Measurements from ENCODE around the gene UGT1A8.
"Not testable (repeated sequence)": the region's sequence is repeated elsewhere in the genome, so short reads cannot be mapped to it uniquely, and the experiment has no call there.

Gene UGT1A8

DNA sequence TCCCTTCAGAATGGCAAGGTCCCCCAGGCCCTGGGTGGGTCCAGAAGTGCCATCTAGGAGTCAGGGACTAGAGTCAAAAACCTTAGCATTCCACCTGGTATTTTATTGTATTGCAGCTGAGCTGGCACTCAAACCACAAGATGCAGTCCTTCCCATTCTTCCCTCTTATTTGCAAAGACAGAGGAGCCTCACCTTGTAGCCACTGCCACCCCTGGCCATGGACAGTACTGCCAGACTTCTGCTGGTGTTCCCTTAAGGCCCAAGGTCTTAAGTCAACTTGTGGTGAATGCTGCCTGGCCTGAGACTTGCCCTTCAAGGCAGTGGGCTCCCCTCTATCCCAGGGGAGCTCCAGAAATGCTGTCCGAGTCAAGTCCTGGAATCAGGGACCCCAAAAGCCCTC, 25.7 kb downstream of the UGT1A8 start:
- FAIRE-seq: no peak

DNA sequence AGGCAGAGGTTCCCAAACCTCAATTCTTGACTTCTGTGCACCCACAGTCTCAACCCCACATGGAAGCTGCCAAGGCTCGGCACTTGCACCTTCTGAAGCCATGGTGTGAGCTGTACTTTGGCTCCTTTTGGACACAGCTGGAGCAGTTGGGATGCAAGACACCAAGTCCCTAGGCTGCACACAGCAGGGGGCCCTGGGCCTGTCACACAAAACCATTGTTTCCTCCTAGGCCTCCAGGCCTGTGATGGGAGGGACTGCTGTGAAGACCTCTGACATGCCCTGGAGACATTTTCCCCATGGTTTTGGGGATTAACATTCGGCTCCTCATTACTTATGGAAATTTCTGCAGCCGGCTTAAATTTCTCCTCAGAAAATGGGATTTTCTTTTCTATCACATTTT, 28.6 kb downstream of the UGT1A8 start:
- not testable (repeated sequence) for FAIRE-seq

DNA sequence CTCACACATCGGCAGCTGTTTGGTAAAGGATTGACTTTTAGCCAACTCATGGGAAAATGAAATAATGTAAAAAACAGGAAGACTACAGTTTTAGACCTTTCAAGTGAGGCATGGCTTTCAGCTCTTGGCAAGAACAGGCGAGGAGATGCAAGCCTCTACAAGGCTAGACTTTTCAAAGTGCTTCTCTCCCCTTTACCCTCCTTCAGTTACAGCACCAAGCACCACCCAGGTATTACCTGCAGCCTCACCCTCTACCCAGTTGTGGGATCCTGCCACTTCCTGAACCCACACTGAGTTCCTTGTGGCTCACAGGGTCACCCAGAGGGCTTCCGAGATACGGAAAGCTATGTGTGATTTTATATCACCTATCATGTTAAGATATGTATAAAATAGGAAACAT, 33.5 kb downstream of the UGT1A8 start:
- FAIRE-seq: no peak

DNA sequence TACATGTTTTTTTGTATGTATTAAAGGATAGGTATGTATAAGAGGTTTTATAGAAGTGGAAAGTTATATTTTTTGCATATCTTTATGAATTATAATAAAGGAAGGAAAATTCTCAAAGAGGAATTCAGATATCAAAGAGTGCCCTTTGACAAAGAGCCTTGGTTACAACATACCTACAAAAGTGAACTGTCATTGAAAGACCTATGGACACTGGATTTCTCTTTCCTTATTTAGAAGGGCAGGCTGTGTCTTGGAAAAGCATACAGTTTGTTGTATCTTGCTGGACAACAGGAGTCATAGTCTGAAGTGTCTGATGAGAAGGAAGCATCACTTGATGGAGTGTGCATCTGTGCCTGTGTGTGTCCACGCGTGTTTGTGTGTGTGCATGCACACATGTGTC, 34.0 kb downstream of the UGT1A8 start:
- FAIRE-seq: no peak

DNA sequence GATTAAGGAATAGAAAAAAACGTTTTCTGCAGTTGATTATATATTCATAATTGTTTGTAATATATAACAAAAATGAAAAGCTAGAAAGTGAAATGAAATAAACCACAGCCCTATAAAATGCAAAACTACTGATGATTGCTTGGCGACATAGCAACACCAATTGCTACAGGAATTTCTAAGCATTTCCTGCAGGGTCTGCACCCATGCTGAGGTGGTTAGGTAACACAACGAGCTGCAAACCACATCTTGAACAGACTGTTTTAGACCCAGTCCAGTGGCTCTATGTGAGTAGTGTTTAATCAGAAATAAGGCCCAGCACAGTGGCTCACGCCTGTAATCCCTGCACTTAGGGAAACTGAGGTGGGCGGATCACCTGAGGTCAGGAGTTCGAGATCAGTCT, 37.1 kb downstream of the UGT1A8 start:
- FAIRE-seq: no peak

DNA sequence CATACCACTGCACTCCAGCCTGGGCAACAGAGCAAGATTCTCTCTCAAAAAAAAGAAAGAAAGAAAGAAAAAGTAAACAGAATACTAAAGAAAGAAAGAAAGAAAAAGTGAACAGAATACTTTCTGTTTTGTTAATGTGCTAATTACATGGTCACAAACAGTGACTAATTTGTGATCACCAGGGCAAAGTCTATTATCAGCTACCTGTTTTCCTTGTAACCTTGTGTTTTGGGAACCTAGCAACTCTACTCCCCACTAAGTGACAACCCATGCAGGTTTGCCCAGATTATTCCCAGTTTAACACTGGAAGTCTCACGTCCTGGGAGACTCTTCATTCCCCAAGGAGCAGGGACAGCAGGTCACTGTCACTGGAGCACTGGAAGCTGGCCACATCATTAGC, 37.6 kb downstream of the UGT1A8 start:
- FAIRE-seq: no peak

DNA sequence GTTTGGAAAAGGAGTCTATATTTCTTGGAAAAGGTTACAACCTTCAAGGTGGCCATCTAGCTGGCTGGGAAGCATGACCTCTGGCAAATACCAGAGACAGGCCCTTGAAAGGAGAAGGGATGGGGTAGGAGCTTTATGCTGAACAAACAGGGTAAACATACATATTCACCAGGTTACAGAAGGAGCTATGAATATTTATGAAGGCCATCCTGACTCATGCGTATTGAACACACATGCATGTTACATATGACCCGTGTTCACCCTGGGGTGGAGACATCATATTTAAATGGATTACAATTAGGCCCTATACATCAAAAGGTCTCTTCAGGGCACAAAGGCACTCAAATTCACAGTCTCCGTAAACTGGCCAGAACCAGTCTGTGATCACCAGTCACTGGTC, 38.5 kb downstream of the UGT1A8 start:
- FAIRE-seq: not testable (repeated sequence)

DNA sequence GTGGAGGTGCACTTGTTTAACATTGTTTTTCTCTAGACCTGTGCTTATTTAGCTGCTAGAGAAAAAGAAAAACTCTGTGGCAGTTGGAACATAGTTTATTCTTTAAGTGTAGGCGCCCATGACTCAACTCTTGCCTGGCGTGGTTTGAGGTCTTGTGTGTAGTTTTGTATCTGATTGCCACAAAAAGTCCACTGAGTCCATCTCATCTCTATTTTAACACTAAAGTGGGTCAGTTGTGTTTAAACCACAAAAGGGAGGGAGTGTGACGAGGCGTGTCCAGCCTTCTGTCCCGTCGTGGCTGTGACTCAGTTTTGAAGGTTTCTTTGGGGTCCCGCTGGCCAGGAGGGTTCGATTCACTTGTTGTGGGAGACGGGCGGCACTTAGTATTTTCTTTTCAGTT, 39.0 kb downstream of the UGT1A8 start:
- FAIRE-seq: no peak

DNA sequence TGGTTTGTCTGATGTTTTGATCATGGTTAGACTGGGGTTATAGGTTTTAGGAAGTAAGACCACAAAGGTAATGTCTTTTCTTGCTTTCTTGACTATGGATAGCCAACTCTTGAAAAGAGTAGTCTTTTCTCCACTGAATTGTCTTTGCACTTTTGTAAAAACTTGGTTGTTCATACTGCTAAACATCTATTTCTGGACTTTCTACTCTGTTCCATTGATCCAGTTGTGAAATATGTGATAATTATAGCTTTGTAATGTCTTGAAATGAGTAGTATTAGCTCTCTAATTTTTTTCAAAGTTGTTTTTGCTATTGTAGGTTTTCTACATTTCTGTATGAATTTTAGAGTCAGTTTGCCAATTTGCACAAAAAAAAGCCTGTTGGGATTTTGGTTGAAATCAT, 41.2 kb downstream of the UGT1A8 start:
- no peak for FAIRE-seq

DNA sequence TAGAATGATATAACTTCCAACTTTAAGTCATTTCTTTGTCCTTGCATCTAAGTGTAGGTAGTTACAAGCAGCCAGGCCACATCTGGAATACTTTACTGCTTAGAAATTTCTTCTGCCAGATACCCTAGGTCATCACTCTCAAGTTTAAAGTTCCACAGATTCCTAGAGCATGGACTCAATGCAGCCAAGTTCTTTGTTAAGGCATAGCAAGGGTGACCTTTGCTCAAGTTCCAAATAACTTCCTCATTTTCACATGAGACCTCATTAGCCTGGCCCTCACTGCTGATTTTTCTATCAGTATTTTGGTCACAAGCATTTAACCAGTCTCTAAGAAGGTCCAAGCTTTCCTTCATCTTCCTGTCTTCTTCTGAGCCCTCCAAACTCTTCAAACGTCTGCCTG, 46.5 kb downstream of the UGT1A8 start:
- FAIRE-seq: no peak

DNA sequence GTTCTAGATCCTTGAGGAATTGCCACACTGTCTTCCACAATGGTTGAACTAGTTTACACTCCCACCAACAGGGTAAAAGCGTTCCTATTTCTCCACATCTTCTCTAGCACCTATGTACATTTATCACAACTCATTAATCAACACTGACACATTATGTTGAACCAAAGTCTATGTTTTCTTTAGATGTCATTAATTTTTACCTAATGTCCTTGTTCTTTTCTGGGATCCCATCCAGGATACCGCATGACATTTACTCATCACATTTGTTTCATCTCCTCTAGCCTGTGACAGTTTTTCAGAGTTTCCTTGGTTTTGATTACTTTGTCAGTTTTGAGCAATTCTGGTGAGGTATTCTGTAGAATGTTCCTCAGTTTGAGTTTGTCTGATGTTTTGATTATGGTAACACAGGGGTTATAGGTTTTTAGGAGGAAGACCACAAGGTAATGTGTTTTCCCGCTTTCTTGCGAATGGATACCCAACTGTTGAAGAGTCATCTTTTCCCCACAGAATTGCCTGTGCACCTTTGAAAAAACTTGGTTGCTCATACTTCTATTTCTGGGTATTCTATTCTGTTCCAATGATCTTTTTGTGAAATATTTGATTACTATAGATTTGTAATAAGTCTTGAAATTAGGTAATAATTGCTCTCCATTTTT, 51.3 kb downstream of the UGT1A8 start:
- no peak for FAIRE-seq

DNA sequence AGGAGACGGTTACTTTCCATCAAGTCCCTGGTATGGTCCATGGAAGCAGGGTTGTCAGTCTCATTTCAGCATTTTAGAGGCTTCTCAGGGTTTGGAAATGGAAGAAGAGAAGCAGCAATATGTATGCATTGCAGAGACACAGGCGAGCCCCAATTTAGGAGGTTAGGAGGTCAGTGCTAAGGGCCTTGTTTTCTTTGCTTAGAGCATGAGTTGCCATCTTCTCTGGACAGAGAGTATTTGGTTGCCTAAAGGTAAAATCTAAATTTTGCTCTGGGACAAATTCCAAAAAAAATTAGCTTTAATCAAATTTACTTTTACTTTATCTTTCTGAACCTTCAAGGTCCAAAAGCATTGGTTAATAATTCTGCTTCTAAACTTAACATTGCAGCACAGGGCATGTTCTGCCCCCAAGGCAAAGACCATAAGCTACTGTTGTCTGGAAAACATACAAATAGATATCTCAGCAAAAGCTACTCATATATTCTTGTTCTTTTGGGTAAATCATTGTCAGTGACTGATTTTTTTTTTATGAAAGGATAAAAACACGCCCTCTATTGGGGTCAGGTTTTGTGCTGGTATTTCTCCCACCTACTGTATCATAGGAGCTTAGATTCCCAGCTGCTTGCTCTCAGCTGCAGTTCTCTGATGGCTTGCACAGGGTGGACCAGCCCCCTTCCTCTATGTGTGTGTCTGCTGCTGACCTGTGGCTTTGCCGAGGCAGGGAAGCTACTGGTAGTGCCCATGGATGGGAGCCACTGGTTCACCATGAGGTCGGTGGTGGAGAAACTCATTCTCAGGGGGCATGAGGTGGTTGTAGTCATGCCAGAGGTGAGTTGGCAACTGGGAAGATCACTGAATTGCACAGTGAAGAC, 54.1 kb downstream of the UGT1A8 start, which contains the start of gene UGT1A9:
Gene UGT1A9 (plus strand): TSS at position 609 of the 872 bp plus-strand sequence. CDS start 37 bp downstream, at position 646.
- no peak for FAIRE-seq

DNA sequence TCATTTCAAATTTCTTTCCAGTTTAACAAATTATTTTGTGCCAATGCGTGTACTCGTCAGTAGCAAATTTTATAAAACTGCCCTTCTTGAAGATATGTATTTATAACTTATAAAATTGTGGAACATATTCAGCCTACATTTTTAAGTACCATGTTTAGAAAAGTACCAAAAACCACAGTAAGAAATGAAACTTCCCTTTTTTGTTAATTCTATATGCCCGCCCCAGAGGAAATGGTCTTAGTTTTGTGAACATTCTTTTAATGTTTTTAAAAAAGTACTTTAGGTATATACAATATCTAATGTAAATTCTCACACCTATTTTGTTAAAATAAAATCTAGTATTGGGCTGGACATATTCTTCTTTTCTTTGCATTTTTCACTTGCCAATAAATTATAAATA, 55.5 kb downstream of the UGT1A8 start:
- no peak for FAIRE-seq

DNA sequence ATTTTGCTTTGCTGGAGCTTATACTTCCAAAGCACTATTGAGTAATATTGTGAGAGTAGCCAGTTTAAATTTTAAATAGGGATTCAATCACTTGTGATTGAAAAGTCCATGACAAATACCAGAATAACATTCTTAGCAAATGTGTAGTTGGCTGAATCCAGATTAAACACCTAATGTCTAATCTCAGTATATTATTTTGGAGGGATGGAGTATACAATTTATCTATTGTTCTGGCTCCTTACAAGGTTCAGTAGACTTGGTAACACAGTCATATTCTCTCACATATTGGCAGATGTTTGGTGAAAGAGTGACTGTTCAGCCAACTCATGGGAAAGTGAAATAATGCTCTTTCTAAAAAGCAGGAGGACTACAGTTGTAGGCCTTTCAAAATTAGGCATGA, 56.5 kb downstream of the UGT1A8 start:
- FAIRE-seq: no peak

DNA sequence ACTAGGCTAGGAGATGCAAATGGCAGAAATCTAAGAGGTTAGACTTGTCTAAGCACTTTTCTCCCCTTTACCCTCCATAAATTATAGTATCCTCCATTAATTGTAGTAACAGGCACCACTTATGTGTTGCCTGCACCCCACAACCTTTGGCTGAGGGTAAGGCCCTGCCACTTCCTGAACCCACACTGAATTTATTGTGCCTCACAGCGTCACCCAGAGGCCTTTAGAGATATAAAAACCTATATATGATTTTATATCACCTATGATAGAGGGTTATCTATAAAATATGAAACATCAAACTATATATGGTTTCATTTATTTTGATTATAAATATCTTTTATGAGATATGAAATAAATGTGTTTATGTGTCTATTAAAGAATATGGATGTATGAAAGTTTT, 56.9 kb downstream of the UGT1A8 start:
- FAIRE-seq: no peak

DNA sequence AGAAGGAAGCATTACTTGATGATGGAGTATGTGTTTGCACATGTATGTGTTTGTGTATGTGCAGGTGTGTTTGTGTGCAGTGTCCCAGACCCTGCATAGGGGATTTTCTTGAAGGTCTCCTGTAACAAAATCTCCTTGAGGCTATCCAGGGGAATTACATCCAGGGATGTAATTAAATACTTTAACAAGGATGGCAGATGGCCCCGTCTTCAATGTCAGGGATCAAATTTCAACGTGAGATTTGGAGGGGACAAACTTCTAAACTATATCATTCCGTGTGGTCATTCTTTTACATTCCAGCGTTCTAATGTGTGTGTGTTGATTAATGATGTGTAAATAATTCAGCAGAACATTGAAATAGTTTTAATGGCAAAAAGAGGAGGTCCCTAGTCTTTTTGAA, 57.6 kb downstream of the UGT1A8 start:
- FAIRE-seq: no peak

DNA sequence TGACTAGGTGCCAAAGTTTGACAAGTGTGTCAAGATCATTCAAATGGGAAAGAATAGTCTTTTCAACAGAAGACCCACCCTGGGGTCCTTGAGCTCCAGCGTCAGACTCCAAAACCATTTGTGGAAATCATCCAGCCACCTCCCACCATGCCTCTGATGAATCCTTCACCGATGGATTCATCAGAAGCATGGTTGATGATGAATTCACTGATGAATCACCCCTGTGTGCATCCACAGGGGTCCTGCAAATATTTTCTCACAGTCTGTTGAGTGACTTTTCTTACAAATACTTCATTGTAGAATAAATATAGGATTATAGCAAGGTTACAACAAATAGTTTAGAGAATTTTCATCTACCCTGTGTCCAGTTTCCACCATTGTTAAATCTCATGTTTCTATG, 58.6 kb downstream of the UGT1A8 start:
- no peak for FAIRE-seq

DNA sequence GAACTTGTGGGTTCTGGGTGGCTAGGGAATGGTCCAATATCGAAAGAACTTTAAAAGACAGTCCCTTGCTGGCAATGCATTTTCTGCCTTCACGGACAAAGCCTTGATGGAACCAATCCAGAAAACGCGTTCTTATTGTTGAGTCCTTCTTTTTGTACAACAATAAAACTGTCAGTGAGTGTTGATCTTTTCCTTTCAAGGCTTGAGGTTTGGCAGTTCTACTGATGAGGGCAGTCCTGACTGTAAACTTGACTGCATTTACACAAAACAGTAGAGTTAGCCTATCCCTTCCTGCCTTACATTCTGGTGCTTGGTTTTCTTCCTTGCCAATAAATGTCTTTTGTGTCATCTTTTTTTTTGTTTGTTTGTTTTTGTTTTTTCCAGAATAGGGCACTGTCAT, 61.8 kb downstream of the UGT1A8 start:
- FAIRE-seq: no peak

DNA sequence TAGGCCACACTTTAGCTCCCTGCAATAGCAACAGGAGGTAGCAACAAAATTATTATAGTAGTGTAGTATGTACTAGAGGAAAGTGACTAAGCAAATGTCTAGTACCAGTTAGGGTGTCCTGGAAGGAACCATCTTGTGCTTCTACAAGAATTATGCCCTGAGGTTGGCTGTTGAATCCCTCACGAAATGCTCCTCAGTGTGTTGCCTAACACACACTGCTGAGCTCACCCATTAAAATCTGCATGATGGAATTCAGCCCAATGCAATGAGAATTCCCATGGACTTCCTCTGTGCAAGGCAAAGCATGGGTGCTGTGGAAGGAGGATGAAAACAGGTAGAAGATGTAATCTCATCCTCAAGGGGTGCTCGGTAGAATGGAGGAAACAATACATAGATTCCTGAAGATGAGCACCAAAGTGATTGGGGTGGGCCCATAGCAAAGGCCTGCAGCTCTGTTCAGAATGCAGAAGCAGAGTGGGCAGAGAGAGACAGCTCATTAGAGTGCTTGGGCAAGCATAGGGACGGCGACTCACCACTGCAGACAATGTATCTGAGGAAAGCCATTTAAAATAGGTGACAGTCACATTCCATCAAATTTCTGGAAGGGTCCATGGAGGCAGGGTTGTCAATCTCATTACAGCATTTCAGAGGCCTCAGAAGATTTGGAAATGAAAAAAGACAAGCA, 63.1 kb downstream of the UGT1A8 start:
- no peak for FAIRE-seq

DNA sequence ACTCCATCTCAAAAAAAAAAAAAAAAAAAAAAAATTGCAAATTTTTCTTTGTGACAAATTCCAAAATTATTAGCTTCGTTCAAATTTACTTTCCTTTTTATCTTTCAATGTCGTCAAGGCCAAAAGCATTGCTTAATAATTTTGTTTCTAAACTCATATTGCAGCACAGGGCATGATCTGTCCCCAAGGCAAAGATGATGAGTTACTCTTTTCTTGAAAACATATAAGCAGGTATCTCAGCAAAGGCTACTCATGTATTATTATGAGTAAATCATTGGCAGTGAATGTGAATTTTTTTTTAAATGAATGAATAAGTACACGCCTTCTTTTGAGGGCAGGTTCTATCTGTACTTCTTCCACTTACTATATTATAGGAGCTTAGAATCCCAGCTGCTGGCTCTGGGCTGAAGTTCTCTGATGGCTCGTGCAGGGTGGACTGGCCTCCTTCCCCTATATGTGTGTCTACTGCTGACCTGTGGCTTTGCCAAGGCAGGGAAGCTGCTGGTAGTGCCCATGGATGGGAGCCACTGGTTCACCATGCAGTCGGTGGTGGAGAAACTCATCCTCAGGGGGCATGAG, 64.2 kb downstream of the UGT1A8 start, which contains the start of gene UGT1A7:
Gene UGT1A7 (plus strand): TSS at position 381 of the 579 bp plus-strand sequence. CDS start 37 bp downstream, at position 418.
- no peak for FAIRE-seq

DNA sequence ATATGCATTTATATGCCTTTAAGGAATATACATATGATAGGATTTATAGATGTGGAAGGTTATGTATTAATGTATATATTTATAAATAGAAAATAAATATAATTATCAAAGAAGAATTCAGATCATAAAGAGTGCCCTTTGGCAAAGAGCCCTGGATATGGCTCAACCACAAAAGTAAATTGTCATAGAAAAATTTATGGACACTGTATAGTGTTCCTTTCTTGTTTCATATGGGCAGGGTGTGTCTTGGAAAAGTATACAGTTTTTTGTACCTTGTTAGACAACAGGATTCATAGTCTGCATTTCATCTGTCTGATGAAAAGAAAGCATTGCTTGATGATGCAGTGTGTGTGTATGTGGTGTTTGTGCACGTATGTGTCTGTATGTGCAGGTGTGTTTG, 67.2 kb downstream of the UGT1A8 start:
- no peak for FAIRE-seq

DNA sequence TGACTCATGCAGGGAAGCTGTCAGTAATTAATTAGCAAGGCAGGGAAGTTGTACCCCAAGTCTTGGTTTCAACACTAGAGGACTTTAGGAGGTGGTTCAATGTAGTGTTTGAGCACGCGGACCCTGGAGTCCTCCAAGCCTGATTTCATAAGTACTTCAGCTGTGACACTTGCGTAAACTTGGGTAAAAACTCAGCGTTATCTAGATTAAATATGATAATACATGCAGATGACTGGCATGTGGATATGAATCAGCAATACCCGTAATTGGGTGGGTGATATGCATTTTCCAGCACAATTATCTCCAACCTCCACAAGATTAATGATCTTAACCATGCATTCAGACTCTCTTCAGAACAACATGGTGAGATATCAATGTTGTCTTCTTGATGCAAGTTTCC, 69.5 kb downstream of the UGT1A8 start:
- FAIRE-seq: no peak

DNA sequence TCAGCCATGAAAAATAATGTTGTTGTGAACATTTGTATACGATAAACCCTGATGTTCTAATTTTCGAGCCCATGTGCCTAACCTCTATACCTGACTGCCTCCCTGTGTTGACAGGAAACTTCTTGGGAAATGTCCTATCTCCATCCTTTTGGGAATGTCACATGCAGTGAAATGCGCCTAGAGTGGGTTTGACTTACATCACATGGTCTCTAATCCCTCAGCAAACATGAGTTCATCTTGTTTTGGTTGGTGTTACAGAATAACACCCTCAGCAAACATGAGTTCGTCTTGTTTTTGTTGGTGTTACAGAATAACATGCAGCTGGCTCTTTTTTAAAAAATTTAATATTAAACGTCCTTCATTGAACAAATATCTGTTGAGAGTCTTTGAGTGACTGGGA, 70.9 kb downstream of the UGT1A8 start:
- no peak for FAIRE-seq
